GM23338 (cell line): Measurements from ENCODE around the gene PXYLP1. TPM values are rescaled to one million over a fixed set of nuclear protein-coding genes. Genes with fewer than 3 reads are reported as not detected.

ENCODE experiments used
- ATAC-seq: fragments of 200-7000 bp; cut with Tn5 transposase; 3 replicates; pipeline ENCODE4 v1.9.1; 2020
- DNase-seq: peaks from one replicate; pipeline ENCODE4 v3.0.0-alpha.2; 2015; ENCODE audit warnings: low spot score
- H2AFZ ChIP-seq: fragments of 200-600 bp; sonication (generic); 2 replicates; pipeline ENCODE4 v1.8.0; 2016; ENCODE audit warnings: antibody characterized with exemption, mild to moderate bottlenecking, moderate library complexity
- H3F3A ChIP-seq: fragments of 200-600 bp; sonication (generic); replicated peaks from 2 replicates; pipeline ENCODE4 v1.8.0; 2017; ENCODE audit warnings: antibody characterized with exemption, mixed run types, low read depth
- H3K27ac ChIP-seq: fragments of 200-600 bp; sonication (generic); 2 replicates; pipeline ENCODE4 v1.6.1; 2016; ENCODE audit warnings: low read depth
- H3K27me3 ChIP-seq: fragments of 200-600 bp; sonication (generic); 2 replicates; pipeline ENCODE4 v1.8.0; 2016; ENCODE audit warnings: mild to moderate bottlenecking, mixed run types, moderate library complexity; ENCODE audit not compliant: insufficient read depth
- H3K36me3 ChIP-seq: fragments of 200-600 bp; sonication (generic); 2 replicates; pipeline ENCODE4 v1.8.0; 2016; ENCODE audit warnings: mild to moderate bottlenecking; ENCODE audit not compliant: insufficient read depth
- H3K4me1 ChIP-seq: fragments of 200-600 bp; sonication (generic); 2 replicates; pipeline ENCODE4 v1.8.0; 2016; ENCODE audit warnings: mild to moderate bottlenecking, moderate library complexity; ENCODE audit not compliant: insufficient read depth
- H3K4me2 ChIP-seq: fragments of 200-600 bp; sonication (generic); 2 replicates; pipeline ENCODE4 v1.7.1; 2017; ENCODE audit warnings: mixed run types
- H3K4me3 ChIP-seq: fragments of 200-600 bp; sonication (generic); 2 replicates; pipeline ENCODE4 v1.6.1; 2016; ENCODE audit warnings: mixed run types
- H3K79me2 ChIP-seq: fragments of 200-600 bp; sonication (generic); replicated peaks from 2 replicates; pipeline ENCODE4 v1.8.0; 2017; ENCODE audit warnings: mild to moderate bottlenecking; ENCODE audit not compliant: insufficient read depth
- H3K9me2 ChIP-seq: fragments of 200-600 bp; sonication (generic); 2 replicates; pipeline ENCODE4 v1.8.0; 2017; ENCODE audit not compliant: insufficient read depth
- H4K20me1 ChIP-seq: fragments of 200-600 bp; sonication (generic); replicated peaks from 2 replicates; pipeline ENCODE4 v1.8.0; 2017; ENCODE audit warnings: mild to moderate bottlenecking; ENCODE audit not compliant: insufficient read depth
- H3K27ac Mint-ChIP-seq: 2 replicates; pipeline ENCODE4 v1.8.0; 2020; ENCODE audit warnings: inconsistent platforms, mild to moderate bottlenecking, moderate library complexity, mixed read lengths
- H3K27me3 Mint-ChIP-seq: 3 replicates; pipeline ENCODE4 v1.8.0; 2022; ENCODE audit warnings: low read depth, mild to moderate bottlenecking, moderate library complexity, mixed read lengths, inconsistent platforms; ENCODE audit not compliant: insufficient read depth, poor library complexity
- H3K36me3 Mint-ChIP-seq: 3 replicates; pipeline ENCODE4 v1.8.0; 2021; ENCODE audit warnings: low read depth, mild to moderate bottlenecking, inconsistent platforms, moderate library complexity, mixed read lengths
- H3K4me1 Mint-ChIP-seq: 3 replicates; pipeline ENCODE4 v1.8.0; 2020; ENCODE audit warnings: mild to moderate bottlenecking, inconsistent platforms, mixed read lengths
- H3K4me3 Mint-ChIP-seq: 3 replicates; pipeline ENCODE4 v1.8.0; 2021; ENCODE audit warnings: moderate library complexity, mild to moderate bottlenecking, inconsistent platforms, mixed read lengths
- H3K9me3 Mint-ChIP-seq: 3 replicates; pipeline ENCODE4 v1.8.0; 2020; ENCODE audit warnings: moderate library complexity, mild to moderate bottlenecking, inconsistent platforms, mixed read lengths
- CREB1 ChIP-seq: fragments of 250-450 bp; sonication (Bioruptor Pico); IDR thresholded peaks from 2 replicates; pipeline ENCODE4 v1.5.0; 2020; ENCODE audit warnings: low read depth, mild to moderate bottlenecking, moderate library complexity
- POLR2AphosphoS5 ChIP-seq: IDR thresholded peaks from 2 replicates; pipeline ENCODE4 v1.6.1; 2016; ENCODE audit warnings: antibody characterized with exemption, low read depth
- ZNF331 ChIP-seq: fragments of 250-450 bp; sonication (Bioruptor Pico); IDR thresholded peaks from 2 replicates; pipeline ENCODE4 v1.5.0; 2020; ENCODE audit warnings: low read depth, mild to moderate bottlenecking, moderate library complexity
- long read RNA-seq: library from polyadenylated mRNA; unstranded; transcript quantifications from one replicate; pipeline ENCODE4 v2.0.0, GENCODE V29; 2020; ENCODE audit not compliant: unreplicated experiment
- polyA plus RNA-seq: library from polyadenylated mRNA; unstranded; fragments of >200 nt; fragmentation: Nextera tagmentation; extraction: Ambion mirVana; gene quantifications from 2 replicates; pipeline ENCODE4 v1.2.1, GENCODE V29; 2016
- total RNA-seq: library from RNA; depleted of rRNA; stranded (reverse); fragments of >200 nt; shearing (Covaris generic); gene quantifications from 2 replicates; pipeline ENCODE4 v1.2.3, GENCODE V29; 2014; rRNA removed
- TF ChIP-seq, protein P1 (sequence below), 2 experiments: fragments of 200-600 bp in 1 of 2; sonication (generic) in 1 of 2; conservative IDR thresholded peaks; 2 replicates each; pipeline versions ENCODE4 v1.5.1 to v1.6.1; 2016 to 2017; ENCODE audit warnings: antibody characterized with exemption in 2 of 2, low read depth in 2 of 2, mild to moderate bottlenecking in 2 of 2, moderate library complexity in 1 of 2
- TF ChIP-seq, protein P2 (sequence below): IDR thresholded peaks from 2 replicates; pipeline ENCODE4 v1.6.1; 2016; ENCODE audit warnings: antibody characterized with exemption
- TF ChIP-seq, protein P3 (sequence below): IDR thresholded peaks from one replicate; pipeline ENCODE4 v1.6.1; 2018; ENCODE audit warnings: antibody characterized with exemption; ENCODE audit not compliant: unreplicated experiment

The PXYLP1 gene, protein sequence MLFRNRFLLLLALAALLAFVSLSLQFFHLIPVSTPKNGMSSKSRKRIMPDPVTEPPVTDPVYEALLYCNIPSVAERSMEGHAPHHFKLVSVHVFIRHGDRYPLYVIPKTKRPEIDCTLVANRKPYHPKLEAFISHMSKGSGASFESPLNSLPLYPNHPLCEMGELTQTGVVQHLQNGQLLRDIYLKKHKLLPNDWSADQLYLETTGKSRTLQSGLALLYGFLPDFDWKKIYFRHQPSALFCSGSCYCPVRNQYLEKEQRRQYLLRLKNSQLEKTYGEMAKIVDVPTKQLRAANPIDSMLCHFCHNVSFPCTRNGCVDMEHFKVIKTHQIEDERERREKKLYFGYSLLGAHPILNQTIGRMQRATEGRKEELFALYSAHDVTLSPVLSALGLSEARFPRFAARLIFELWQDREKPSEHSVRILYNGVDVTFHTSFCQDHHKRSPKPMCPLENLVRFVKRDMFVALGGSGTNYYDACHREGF
- total RNA-seq (20.1 TPM in 2 replicates), polyA plus RNA-seq (8.9 and 9.3 TPM in 2 replicates)
- long read RNA-seq, partial matches to known transcripts = 0 of 5 reads
- long read RNA-seq, other reads (novel, unspliced or antisense) = 2 of 5 reads

DNA sequence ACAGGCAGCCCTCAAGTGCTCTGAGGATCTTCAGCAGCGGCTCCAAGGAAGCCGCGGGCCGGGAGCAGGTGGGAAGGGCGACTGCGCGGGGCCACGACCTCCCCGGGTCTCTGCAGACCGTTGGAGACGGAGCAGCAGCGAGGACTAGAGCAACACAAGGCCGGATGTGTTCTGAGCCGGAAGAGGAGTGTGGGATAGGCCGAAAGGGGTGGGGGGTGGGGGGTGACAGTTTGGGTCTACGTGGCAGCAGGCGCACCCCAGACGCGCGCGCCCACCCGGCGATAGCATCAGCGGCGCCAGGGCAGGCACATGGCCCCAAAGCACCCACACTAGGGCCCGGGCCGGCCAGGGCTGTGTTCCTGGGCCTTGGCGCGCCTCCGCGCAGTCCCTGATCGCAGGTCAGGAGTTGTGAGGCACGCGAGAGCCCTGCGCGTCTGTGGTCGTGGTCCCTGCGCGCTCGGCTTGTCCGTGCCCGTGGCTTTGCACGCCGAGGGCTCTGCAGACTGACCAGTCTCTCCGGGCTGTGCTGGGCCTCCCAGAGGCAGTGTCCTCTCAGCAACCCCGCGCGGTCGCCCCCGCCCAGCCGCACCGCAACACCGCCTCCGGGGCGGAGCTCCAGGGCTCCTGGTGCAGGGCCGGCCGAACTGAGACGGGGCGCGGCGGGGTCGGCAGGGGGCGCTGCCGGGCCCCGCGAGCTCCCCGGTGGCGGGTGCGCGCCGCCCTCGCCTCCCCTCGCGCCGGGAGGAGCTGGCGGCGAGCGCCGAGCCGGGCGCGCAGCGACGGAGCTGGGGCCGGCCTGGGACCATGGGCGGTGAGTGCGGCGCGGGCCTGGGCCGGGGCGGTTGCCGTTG, at the start of gene PXYLP1:
TSS of gene PXYLP1 (plus strand) at position 725 of the 851 bp plus-strand sequence. CDS start 28,351 bp downstream, outside the sequence.
- Histone ChIP-seq H3K4me1 (peaks cover 34% of the 10 kb centered on the region), H3K36me3 (no peaks in the 10 kb centered on the region; the same call in 1 of the 2 replicates), H3K79me2 (peaks cover 6% of the 10 kb centered on the region; the same call in 1 of the 2 replicates), H4K20me1 (peaks cover 5% of the 10 kb centered on the region), H2AFZ (peak within 1 kb of the TSS; percentile 96), H3K4me2 (peak within 1 kb of the TSS; percentile 90), H3K9me2 (0 out of 2 replicates have a peak, but pooled peaks cover 2% of the 10 kb centered on the region), H3F3A (peaks cover 10% of the 10 kb centered on the region; the same call in 1 of the 2 replicates), H3K27ac (no peak within 1 kb of the TSS), H3K27me3 (peaks cover 40% of the 10 kb centered on the region), H3K4me3 (peak within 1 kb of the TSS; percentile 83)
- ATAC-seq = peak; percentile 81
- Mint-ChIP-seq H3K27me3 (peaks cover 43% of the 10 kb centered on the region), H3K4me1 (peaks cover 47% of the 10 kb centered on the region), H3K4me3 (peak within 1 kb of the TSS; percentile 78), H3K9me3 (no peaks in the 10 kb centered on the region), H3K27ac (no peak within 1 kb of the TSS), H3K36me3 (peaks cover 9% of the 10 kb centered on the region; the same call in 2 of the 3 replicates)
- DNase-seq = peak; percentile 90
- TF ChIP-seq CREB1 (CRISPR knock-in tag) (no peak), POLR2AphosphoS5 (peak; percentile 95)
- TF ChIP-seq, protein P1, sequence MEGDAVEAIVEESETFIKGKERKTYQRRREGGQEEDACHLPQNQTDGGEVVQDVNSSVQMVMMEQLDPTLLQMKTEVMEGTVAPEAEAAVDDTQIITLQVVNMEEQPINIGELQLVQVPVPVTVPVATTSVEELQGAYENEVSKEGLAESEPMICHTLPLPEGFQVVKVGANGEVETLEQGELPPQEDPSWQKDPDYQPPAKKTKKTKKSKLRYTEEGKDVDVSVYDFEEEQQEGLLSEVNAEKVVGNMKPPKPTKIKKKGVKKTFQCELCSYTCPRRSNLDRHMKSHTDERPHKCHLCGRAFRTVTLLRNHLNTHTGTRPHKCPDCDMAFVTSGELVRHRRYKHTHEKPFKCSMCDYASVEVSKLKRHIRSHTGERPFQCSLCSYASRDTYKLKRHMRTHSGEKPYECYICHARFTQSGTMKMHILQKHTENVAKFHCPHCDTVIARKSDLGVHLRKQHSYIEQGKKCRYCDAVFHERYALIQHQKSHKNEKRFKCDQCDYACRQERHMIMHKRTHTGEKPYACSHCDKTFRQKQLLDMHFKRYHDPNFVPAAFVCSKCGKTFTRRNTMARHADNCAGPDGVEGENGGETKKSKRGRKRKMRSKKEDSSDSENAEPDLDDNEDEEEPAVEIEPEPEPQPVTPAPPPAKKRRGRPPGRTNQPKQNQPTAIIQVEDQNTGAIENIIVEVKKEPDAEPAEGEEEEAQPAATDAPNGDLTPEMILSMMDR (conservative IDR thresholded peaks at IDR 0.05; ENCODE audit: low read depth in 2 of 2) = peak in 1 of 2 experiments; percentile 68; a peak in 2 of 4 replicates
- TF ChIP-seq, protein P2, sequence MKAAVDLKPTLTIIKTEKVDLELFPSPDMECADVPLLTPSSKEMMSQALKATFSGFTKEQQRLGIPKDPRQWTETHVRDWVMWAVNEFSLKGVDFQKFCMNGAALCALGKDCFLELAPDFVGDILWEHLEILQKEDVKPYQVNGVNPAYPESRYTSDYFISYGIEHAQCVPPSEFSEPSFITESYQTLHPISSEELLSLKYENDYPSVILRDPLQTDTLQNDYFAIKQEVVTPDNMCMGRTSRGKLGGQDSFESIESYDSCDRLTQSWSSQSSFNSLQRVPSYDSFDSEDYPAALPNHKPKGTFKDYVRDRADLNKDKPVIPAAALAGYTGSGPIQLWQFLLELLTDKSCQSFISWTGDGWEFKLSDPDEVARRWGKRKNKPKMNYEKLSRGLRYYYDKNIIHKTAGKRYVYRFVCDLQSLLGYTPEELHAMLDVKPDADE = 0 out of 2 replicates have a peak, but pooled peaks have one; percentile 17

DNA sequence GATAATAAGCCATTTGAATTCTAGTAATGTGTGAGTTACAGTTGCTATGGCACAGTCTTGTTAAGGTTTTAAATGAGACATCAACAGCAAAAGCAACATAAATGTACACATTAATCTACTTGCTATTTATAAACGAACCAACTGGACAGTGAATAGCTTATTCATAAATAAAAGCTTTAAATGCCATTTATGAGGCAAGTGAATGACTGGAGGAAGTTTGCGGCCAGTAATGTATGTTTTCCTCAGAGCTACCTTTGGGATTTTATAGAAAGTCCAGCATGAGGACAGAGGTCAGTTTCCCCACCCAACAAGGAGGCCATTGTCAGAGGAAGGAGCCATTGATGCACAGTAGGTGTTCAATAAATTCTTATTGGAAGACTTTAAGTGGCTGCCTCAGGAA, 48.0 kb upstream of the PXYLP1 start:
- no peak for DNase-seq
- no peak for TF ChIP-seq ZNF331 (CRISPR knock-in tag)
- no peak for TF ChIP-seq POLR2AphosphoS5
- TF ChIP-seq, protein P3, sequence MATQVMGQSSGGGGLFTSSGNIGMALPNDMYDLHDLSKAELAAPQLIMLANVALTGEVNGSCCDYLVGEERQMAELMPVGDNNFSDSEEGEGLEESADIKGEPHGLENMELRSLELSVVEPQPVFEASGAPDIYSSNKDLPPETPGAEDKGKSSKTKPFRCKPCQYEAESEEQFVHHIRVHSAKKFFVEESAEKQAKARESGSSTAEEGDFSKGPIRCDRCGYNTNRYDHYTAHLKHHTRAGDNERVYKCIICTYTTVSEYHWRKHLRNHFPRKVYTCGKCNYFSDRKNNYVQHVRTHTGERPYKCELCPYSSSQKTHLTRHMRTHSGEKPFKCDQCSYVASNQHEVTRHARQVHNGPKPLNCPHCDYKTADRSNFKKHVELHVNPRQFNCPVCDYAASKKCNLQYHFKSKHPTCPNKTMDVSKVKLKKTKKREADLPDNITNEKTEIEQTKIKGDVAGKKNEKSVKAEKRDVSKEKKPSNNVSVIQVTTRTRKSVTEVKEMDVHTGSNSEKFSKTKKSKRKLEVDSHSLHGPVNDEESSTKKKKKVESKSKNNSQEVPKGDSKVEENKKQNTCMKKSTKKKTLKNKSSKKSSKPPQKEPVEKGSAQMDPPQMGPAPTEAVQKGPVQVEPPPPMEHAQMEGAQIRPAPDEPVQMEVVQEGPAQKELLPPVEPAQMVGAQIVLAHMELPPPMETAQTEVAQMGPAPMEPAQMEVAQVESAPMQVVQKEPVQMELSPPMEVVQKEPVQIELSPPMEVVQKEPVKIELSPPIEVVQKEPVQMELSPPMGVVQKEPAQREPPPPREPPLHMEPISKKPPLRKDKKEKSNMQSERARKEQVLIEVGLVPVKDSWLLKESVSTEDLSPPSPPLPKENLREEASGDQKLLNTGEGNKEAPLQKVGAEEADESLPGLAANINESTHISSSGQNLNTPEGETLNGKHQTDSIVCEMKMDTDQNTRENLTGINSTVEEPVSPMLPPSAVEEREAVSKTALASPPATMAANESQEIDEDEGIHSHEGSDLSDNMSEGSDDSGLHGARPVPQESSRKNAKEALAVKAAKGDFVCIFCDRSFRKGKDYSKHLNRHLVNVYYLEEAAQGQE = no peak

More for the DNA sequence above, 48.0 kb upstream of the PXYLP1 start:
- H3K36me3 Mint-ChIP-seq = peaks cover 14% of the 10 kb centered on the region; the same call in 2 of the 3 replicates
- H3K27me3 Mint-ChIP-seq = peaks cover 2% of the 10 kb centered on the region
- no peak for ATAC-seq
- Histone ChIP-seq H3K27me3 (no peaks in the 10 kb centered on the region), H3K27ac (no peak overlapping the region), H3K4me3 (no peak overlapping the region), H3K4me1 (no peaks in the 10 kb centered on the region), H2AFZ (no peak overlapping the region), H3K36me3 (no peaks in the 10 kb centered on the region), H3K4me2 (no peak overlapping the region), H3F3A (no peaks in the 10 kb centered on the region), H4K20me1 (no peaks in the 10 kb centered on the region), H3K9me2 (no peaks in the 10 kb centered on the region), H3K79me2 (no peaks in the 10 kb centered on the region)
- peaks cover 21% of the 10 kb centered on the region for H3K9me3 Mint-ChIP-seq
- no peak overlapping the region for H3K27ac Mint-ChIP-seq
- H3K4me1 Mint-ChIP-seq = no peaks in the 10 kb centered on the region
- no peak overlapping the region for H3K4me3 Mint-ChIP-seq
